Thyroid gland (tissue), 4 donors: ENCODE measurements around the gene ZNF654.

ENCODE experiments used
- POLR2A ChIP-seq, 2 donors: fragments of 450-650 bp; IDR thresholded peaks; one replicate each; pipeline ENCODE4 v1.6.1; 2017; ENCODE audit warnings: antibody characterized with exemption in 2 of 2, mild to moderate bottlenecking in 2 of 2, moderate library complexity in 1 of 2
- TF ChIP-seq, protein P1 (sequence below), 6 experiments: fragments of 200-600 bp in 3 of 6; fragments of 450-650 bp in 3 of 6; sonication (generic) in 3 of 6; IDR thresholded peaks; one replicate each; pipeline ENCODE4 v1.5.1; 2016 to 2019; ENCODE audit warnings: antibody characterized with exemption in 6 of 6, mild to moderate bottlenecking in 2 of 6, inconsistent platforms in 1 of 6, moderate library complexity in 1 of 6

DNA sequence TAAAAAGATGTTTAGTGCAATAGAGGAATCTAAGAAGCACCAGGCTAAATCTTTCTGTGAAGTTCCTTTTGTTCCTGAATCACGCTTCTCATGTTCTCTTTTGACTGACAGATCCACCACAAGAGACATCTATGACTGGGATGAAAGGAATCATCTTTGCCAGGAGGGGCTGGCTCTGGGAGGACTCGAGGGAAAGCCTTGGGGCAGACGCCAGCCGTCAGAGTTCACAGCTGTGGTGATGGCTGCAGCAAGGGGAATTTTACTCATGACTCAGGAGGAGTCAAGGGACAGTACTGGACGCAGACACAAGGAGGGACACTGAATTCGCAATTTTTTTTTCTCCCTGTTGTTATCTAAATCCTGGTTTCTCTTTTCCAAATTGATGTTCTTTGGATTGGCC lies 129.4 kb downstream of the ZNF654 start:
- TF ChIP-seq, protein P1, sequence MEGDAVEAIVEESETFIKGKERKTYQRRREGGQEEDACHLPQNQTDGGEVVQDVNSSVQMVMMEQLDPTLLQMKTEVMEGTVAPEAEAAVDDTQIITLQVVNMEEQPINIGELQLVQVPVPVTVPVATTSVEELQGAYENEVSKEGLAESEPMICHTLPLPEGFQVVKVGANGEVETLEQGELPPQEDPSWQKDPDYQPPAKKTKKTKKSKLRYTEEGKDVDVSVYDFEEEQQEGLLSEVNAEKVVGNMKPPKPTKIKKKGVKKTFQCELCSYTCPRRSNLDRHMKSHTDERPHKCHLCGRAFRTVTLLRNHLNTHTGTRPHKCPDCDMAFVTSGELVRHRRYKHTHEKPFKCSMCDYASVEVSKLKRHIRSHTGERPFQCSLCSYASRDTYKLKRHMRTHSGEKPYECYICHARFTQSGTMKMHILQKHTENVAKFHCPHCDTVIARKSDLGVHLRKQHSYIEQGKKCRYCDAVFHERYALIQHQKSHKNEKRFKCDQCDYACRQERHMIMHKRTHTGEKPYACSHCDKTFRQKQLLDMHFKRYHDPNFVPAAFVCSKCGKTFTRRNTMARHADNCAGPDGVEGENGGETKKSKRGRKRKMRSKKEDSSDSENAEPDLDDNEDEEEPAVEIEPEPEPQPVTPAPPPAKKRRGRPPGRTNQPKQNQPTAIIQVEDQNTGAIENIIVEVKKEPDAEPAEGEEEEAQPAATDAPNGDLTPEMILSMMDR (IDR thresholded peaks at IDR 0.05) = no peak
- no peak for TF ChIP-seq POLR2A (IDR thresholded peaks at IDR 0.05)
